ENCODE data around the gene MRPL45.

MRPL45 gene

GRCh38 chr17:38350035-38350434 is 53.1 kb downstream of the MRPL45 start:
- no peak for TF ChIP-seq CTCF (IDR thresholded peaks at IDR 0.05; ENCODE audit: extremely low read depth, missing control alignments)
- no peak for DNase-seq (ENCODE audit: low spot score)

DNA sequence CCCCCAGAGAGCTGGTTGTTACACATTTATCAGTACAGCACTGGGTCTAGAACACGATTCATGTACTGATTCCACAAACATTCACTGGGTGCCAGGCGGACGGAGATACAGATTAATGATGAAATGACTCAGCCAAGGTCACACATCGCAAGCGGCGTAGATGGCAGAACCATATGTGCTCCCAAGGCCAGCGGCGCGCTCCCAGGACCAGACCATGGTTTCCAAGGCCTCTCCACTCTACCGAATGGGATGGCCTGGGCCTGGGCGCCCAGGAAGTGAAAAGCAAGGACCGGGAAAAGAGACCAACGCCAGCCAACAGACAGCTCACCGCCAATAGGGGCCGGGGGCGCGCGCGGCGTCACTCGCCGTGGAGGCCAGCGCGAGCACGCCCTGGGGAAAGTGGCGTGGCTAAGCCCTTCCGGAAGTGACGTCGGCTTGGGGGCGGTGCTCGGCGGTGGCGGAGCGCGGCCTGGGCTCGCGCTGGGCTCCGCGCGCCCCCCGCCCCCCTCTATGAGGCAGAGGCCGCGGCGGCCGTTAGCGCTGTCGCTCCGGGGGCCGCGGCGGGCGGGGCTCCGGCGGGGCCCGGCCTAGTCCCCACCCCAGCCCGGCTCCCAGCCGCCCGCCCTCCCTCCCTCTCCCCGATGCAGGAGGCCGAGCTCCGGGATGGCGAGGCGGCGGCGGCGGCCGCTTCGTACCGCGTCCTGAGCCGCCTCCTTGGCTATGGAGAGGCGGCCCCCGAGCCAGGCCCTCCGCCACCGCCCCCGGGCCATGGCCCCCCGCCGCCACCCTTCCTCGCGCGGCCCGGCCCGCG is 54.6 kb downstream of the MRPL45 start, which contains the start of gene SOCS7:
SOCS7 (plus strand) TSS at position 433 of the 811 bp plus-strand sequence; CDS start at position 642, 209 bp downstream.
- DNase-seq (ENCODE audit: low spot score): peak; percentile 97
- TF ChIP-seq CTCF (IDR thresholded peaks at IDR 0.05; ENCODE audit: extremely low read depth, missing control alignments): no peak

GRCh38 chr17:38352245-38353085 is 55.5 kb downstream of the MRPL45 start:
- no peak for TF ChIP-seq CTCF (IDR thresholded peaks at IDR 0.05; ENCODE audit: extremely low read depth, missing control alignments)
- DNase-seq (ENCODE audit: low spot score): peak; percentile 38

DNA sequence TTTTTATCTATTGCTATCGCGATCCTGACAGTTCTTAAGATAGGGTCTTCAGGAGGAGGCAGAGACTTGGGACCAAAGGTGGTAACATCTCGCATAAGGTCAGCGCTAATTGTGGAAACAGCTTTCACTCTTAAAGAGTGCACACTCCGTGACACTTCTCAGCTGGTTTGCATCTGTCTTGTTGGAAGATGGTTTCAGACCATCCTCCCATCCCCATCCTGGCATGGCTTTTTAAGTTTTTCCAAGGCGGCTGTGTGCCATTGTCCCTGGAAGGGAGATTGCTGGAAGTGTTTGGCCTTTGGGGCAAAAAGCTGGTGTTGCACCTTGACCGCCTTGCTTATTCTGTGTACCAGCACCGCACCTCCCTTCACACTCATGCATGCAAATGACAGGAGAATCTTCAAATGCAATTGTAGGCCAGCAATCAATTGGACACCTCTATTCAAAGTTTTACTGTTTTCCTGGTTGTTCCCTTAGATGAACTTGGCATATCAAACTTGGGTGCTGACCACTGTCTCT is 56.2 kb downstream of the MRPL45 start:
- DNase-seq (ENCODE audit: low spot score): no peak
- TF ChIP-seq CTCF (IDR thresholded peaks at IDR 0.05; ENCODE audit: extremely low read depth, missing control alignments): no peak

DNA sequence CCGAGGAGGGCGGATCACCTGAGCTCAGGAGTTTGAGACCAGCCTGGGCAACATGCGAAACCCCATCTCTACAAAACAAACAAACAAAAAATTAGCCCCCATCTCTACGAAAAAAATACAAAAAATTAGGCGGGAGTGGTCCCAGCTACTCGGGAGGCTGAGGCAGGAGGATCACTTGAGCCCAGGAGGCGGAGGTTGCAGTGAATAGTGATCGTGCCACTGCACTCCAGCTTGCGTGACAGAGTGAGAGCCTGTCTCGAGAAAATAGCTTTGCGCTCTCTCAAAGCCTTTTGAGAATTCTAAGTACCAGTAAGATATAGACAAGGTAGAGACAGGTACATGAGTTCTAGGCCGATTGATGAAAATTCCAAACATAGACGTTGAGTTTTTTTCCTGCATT is 56.7 kb downstream of the MRPL45 start:
- TF ChIP-seq CTCF (IDR thresholded peaks at IDR 0.05; ENCODE audit: extremely low read depth, missing control alignments): no peak
- DNase-seq (ENCODE audit: low spot score): no peak

- no peak for DNase-seq (ENCODE audit: low spot score)
- TF ChIP-seq CTCF (IDR thresholded peaks at IDR 0.05; ENCODE audit: extremely low read depth, missing control alignments): no peak
Observed at GRCh38 chr17:38354466-38354865, 57.5 kb downstream of the MRPL45 start.

DNA sequence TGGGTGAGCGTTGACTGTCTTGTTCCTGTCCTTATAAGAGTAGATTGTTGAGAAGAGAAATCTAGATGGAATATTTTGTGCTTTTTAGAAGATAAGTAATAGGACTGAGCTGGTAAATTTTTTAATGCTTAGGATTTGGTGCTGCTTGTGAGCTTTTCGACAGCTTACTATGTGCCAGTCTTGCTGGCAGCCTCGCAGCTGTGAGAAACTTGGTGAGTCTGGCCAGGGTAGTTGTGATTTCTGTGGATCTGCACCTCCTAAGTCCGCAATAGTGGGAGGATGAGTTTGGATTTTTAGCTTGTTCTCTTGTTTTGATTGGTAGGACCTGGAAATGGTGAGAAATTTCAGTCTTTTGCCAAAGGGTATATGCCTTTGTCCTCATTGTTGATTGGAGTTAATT is 58.3 kb downstream of the MRPL45 start:
- no peak for DNase-seq (ENCODE audit: low spot score)
- no peak for TF ChIP-seq CTCF (IDR thresholded peaks at IDR 0.05; ENCODE audit: extremely low read depth, missing control alignments)

Measured in GM20000 (cell line).